Measurements from ENCODE around the gene SRPK1.

- TF ChIP-seq CTCF (IDR thresholded peaks at IDR 0.05), result no peak
- TF ChIP-seq POLR2A (IDR thresholded peaks at IDR 0.05), result no peak
- no peak for TF ChIP-seq EP300 (IDR thresholded peaks at IDR 0.05; ENCODE audit: low read depth)
Measured at GRCh38 chr6:35874730-35875129, 46.2 kb downstream of the SRPK1 start.
